Measurements from ENCODE around the gene C12orf50.

Gene C12orf50

GRCh38 chr12:88056571-88056970 lies 27.4 kb upstream of the C12orf50 start:
- no peak for TF ChIP-seq CTCF (IDR thresholded peaks at IDR 0.05; ENCODE audit: extremely low read depth, insufficient read depth, missing control alignments)
- DNase-seq (ENCODE audit: low spot score) = no peak
- in situ Hi-C loops (cut with MboI; ENCODE audit: low pct_unique_long_range_greater_than_20kb, low sequenced_read_pairs, unreplicated experiment) = no loop called here

- in situ Hi-C loops (cut with MboI; ENCODE audit: low pct_unique_long_range_greater_than_20kb, low sequenced_read_pairs, unreplicated experiment) = no loop called here
- peak; percentile 58 for TF ChIP-seq CTCF (IDR thresholded peaks at IDR 0.05; ENCODE audit: extremely low read depth, insufficient read depth, missing control alignments)
- no peak for DNase-seq (ENCODE audit: low spot score)
Observed at GRCh38 chr12:88052686-88053085, 23.5 kb upstream of the C12orf50 start.

- in situ Hi-C loops (cut with MboI; ENCODE audit: low pct_unique_long_range_greater_than_20kb, low sequenced_read_pairs, unreplicated experiment) = no loop called here
- no peak for DNase-seq (ENCODE audit: low spot score)
- TF ChIP-seq CTCF (IDR thresholded peaks at IDR 0.05; ENCODE audit: extremely low read depth, insufficient read depth, missing control alignments) = no peak
Observed at GRCh38 chr12:88044035-88044434, 14.8 kb upstream of the C12orf50 start.

- in situ Hi-C loops (cut with MboI; ENCODE audit: low pct_unique_long_range_greater_than_20kb, low sequenced_read_pairs, unreplicated experiment) = no loop called here
Observed at GRCh38 chr12:88037770-88038169, 8.6 kb upstream of the C12orf50 start.

GRCh38 chr12:88036353-88036965 lies 7.3 kb upstream of the C12orf50 start:
- TF ChIP-seq CTCF (IDR thresholded peaks at IDR 0.05; ENCODE audit: extremely low read depth, insufficient read depth, missing control alignments) = no peak
- in situ Hi-C loops (cut with MboI; ENCODE audit: low pct_unique_long_range_greater_than_20kb, low sequenced_read_pairs, unreplicated experiment) = no loop called here
- no peak for DNase-seq (ENCODE audit: low spot score)

More at GRCh38 chr12:88037770-88038169, 8.6 kb upstream of the C12orf50 start:
- no peak for TF ChIP-seq CTCF (IDR thresholded peaks at IDR 0.05; ENCODE audit: extremely low read depth, insufficient read depth, missing control alignments)
- DNase-seq (ENCODE audit: low spot score) = no peak

- in situ Hi-C loops (cut with MboI; ENCODE audit: low pct_unique_long_range_greater_than_20kb, low sequenced_read_pairs, unreplicated experiment) = no loop called here
- TF ChIP-seq CTCF (IDR thresholded peaks at IDR 0.05; ENCODE audit: extremely low read depth, insufficient read depth, missing control alignments) = no peak
- peak; percentile 41 for DNase-seq (ENCODE audit: low spot score)
Observed at GRCh38 chr12:88035907-88036289, 6.7 kb upstream of the C12orf50 start.
